ENCODE measurements around the gene BEND7. TPM values are rescaled to one million over a fixed set of nuclear protein-coding genes. Genes with fewer than 3 reads are reported as not detected.

BEND7 gene
- total and polyA plus RNA-seq, 2 of the 13 experiments (the other 11 are each of a cell fraction or from before 2014, with no cell fraction given): 14.1 to 17.1 TPM

- TF ChIP-seq ZFX (CRISPR knock-in tag; IDR thresholded peaks at IDR 0.05; ENCODE audit: low read depth) (no peak), PAWR (CRISPR knock-in tag; IDR thresholded peaks at IDR 0.05; ENCODE audit: borderline replicate concordance) (no peak), STAG1 (CRISPR knock-in tag; IDR thresholded peaks at IDR 0.05) (peak; percentile 59), KDM6A (CRISPR knock-in tag; IDR thresholded peaks at IDR 0.05; ENCODE audit: low read depth) (peak; percentile 22; the same call in 1 of the 2 replicates), KAT8 (CRISPR knock-in tag; IDR thresholded peaks at IDR 0.05) (peak; percentile 47; the same call in 1 of the 2 replicates), ZNF281 (CRISPR knock-in tag; IDR thresholded peaks at IDR 0.05; ENCODE audit: borderline replicate concordance) (no peak), DMAP1 (CRISPR knock-in tag; IDR thresholded peaks at IDR 0.05) (0 out of 2 replicates have a peak, but pooled peaks have one; percentile 16), NR3C1 (CRISPR knock-in tag; IDR thresholded peaks at IDR 0.05) (no peak), NFAT5 (CRISPR knock-in tag; IDR thresholded peaks at IDR 0.05) (no peak), AHDC1 (CRISPR knock-in tag; IDR thresholded peaks at IDR 0.05; ENCODE audit: borderline replicate concordance) (peak; percentile 57; the same call in 1 of the 2 replicates), GABPB1 (CRISPR knock-in tag; IDR thresholded peaks at IDR 0.05) (peak; percentile 31; the same call in 1 of the 2 replicates), NKX3-1 (CRISPR knock-in tag; IDR thresholded peaks at IDR 0.05) (no peak), HNRNPLL (IDR thresholded peaks at IDR 0.05; ENCODE audit: low read depth, low read length, poor library complexity, severe bottlenecking) (no peak), ZNF652 (CRISPR knock-in tag; IDR thresholded peaks at IDR 0.05; ENCODE audit: borderline replicate concordance, low read depth) (no peak; the same call in 1 of the 2 replicates), GATAD2A (CRISPR knock-in tag; IDR thresholded peaks at IDR 0.05) (peak; percentile 89), EHMT2 (IDR thresholded peaks at IDR 0.05; ENCODE audit: borderline replicate concordance, low read depth, low read length) (peak; percentile 29; the same call in 1 of the 2 replicates), TOPORS (CRISPR knock-in tag; IDR thresholded peaks at IDR 0.05) (0 out of 2 replicates have a peak, but pooled peaks have one; percentile 35), POLR2AphosphoS5 (IDR thresholded peaks at IDR 0.05; ENCODE audit: low read depth, low read length) (no peak)
Observed at GRCh38 chr10:13414855-13415254, 114.0 kb downstream of the BEND7 start (continued).

All from HepG2 (cell line).